DMS153 (cell line): ENCODE results near the gene NKX2-1.

Source experiments
- DNase-seq: peaks from one replicate; lab custom pipeline; 2025; lab: John Stamatoyannopoulos, UW

Gene NKX2-1

DNA sequence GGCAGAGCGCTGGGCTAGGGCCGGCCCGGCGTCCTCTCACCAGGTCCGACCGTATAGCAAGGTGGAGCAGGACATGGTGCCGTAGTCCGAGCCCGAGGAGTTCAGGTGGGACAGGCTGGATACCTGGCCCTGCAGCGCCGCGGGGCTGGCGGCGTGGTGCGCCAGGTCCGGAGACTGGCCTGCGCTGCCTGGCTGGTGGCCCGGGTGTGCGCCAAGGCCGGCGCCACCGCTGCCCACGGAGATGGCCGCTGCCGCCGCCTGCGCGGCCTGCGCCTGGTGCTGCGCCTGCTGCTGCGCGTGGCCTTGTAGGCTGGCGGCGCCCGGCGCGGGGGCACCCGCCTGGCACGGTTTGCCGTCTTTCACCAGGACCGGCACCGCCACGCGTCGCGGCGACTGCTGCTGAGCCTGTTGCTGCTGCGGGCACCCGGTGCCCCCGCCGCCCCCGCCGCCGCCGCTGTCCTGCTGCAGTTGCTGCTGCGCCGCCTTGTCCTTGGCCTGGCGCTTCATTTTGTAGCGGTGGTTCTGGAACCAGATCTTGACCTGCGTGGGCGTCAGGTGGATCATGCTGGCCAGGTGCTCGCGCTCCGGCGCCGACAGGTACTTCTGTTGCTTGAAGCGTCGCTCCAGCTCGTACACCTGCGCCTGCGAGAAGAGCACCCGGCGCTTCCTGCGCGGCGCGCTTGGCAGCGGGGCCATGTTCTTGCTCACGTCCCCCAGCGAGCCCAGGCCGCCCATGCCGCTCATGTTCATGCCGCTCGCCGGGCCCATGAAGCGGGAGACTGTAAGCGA is 2.6 kb downstream of the NKX2-1 start:
- no peak for DNase-seq

- peak; percentile 43 for DNase-seq
Observed at GRCh38 chr14:36516719-36517241, 3.3 kb downstream of the NKX2-1 start.

- DNase-seq, result peak; percentile 46
Observed at GRCh38 chr14:36515896-36516718, 3.9 kb downstream of the NKX2-1 start.

DNA sequence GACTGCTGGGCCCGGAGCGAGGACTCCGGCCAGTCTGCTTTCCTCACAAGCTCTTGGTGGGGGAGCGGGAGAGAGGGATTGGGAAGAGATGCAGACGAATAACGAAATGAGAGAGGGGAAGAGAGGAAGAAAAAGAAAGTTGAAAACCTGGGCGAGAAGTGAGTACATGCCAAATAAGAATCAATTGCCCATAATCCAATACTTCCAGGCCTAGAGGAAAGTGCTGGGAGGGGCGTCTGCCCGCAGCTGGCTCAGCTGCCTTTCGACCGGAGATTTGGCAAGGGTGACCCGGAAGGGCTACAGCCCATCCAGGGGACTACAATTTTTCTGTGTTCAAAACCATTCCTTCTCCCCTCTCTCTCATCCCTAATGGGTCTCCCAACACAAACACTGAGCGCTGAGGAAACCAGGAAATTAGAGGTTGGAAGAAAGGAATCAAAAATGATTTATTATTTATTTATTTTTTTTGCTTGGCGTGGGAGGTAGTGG is 4.9 kb downstream of the NKX2-1 start:
- peak; percentile 69 for DNase-seq

DNA sequence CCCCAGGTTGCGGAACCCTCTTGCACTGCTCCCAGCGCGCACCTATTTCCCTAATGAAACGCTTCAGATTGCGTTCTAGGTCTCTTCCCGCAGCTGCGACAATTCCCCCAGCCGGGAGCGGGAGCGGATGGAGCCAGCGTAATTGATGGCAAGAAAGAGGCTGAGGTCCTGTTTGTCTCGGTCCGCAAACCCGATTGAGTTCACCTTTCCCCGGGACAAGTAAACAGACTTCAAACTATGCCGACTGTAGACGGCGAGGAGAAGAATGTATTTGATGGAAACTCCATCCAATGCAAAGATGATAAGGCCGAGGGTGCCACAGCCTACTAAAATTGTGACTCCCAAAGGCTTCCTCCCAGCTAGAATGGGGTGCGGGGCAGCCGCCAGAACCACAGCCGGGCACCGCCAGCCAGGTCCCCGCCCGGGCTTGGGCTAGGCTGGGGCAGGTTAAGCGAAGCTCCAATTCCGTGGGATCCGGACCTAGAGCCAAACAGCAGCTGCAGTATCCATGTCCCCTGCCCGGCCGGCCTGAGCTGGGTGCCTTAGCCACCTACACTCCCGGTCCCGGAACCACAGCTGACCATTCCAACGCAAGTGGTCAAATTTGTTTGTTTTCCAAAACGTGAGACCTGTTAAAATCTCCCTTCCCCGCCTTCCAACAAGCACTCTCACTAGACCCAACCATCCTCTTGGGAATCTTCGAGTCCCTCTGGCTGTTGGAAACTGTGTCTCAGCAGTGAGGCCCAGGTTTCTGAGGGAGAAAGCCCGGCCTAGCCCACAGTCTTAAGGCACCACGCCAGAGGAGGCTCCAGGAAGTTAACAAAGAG is 5.5 kb downstream of the NKX2-1 start:
- DNase-seq, result peak; percentile 66

GRCh38 chr14:36513451-36514277 is 6.4 kb downstream of the NKX2-1 start:
- peak; percentile 66 for DNase-seq

GRCh38 chr14:36513012-36513420 is 7.0 kb downstream of the NKX2-1 start:
- DNase-seq, result no peak

- DNase-seq, result no peak
Observed at GRCh38 chr14:36512585-36513003, 7.4 kb downstream of the NKX2-1 start.

DNA sequence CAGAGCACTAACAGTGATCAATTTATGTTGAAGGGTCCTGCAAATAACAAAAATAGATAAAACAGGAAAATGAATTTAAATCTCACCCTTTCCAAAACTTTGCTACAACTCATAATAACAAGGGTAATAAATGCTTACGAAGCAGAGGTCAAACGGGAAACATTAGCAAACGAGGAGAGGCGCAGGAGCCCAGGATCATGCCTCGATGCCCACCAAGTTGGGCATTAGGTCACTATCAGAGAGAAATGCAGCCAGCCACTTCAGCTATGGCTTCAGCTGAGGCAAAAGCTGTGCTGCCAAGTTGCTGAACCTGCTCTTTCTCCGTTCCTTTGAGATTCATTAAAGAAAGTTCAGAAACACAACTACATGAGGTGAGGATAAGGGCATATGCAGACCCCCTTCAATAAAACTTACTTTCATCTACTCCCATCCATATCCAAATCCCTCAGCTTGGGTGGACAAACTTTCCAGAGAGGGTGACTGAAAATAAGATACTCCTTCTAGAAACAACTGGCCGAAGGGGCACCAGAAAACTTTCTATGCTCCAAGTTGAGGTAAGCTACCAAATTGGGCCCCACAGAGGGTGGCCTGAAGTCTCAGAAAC is 7.9 kb downstream of the NKX2-1 start:
- DNase-seq, result no peak

- no peak for DNase-seq
Observed at GRCh38 chr14:36510874-36511273, 9.2 kb downstream of the NKX2-1 start.

DNA sequence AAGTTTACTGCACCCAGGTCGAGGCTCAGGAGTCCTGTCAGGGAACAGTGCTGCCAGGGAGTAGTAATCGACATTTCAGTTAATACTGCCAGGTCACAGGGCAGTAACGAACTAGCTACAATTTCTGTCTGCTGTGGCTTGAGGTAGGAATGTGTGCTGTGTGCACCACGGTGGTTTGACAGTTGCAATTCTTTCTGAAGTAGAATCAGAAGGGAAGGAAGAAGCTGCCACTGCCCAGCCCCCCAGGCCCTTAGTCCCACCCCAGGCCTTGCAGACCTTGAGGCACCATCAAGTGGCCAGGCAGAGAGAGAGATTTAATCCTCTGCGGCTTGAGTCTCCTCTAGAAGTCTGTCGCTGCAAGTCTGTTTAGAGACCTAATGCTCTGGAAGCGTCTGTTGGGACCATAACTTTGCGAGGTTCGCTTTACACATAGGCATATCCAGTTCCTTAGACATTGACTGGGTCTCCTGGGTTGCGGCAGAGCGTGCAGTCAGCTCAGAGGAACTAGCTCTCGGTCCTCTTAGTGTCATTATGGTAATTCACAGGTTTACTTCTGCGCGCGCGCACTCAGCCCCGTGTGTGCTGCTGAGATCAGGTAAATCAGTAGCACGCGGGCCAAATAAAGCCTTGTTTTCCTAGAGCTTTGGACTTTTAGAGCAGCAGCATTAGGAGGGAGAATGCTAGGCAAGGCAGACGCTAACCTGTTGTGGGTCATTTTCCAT is 9.8 kb downstream of the NKX2-1 start:
- peak; percentile 90 for DNase-seq

DNA sequence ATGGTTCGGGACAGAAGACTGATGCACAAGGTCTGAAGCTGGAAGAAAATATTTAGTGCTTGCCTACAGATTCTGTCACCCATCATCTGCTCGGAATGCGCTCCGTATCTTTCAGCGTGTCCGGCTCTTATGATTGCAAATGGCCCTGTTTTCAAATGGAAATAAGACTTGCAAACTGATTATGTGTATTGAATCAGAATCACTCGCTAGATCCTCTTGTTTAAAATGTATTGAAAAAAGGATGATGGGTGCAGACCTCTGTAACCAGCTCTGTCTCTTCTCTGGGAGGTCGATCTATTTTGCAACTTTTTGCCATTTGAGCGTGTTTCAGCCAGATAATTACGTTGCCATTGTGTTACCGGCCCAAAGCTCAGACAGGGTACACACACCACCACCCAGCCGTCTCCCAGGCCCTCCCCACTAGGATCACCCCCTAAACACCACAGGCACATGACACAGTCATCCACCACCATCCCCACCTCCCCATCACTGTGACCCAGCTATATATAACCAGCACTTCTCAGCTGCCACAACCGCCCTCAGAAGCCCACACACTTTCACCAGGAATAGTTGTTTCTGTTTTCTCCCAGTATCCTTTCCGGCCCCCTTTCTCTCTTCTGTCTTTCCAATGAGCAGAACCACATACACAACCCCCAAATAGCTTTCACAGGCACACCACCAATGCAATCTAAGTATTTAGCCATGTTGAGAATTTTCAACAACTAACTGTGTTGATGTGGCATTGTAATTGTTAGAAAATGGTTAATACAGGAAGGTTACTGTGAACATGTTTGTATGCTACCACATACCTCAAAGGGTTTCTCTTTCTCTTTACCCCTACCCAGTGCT is 10.7 kb downstream of the NKX2-1 start:
- no peak for DNase-seq

GRCh38 chr14:36508418-36509068 is 11.5 kb downstream of the NKX2-1 start:
- DNase-seq, result peak; percentile 25

DNA sequence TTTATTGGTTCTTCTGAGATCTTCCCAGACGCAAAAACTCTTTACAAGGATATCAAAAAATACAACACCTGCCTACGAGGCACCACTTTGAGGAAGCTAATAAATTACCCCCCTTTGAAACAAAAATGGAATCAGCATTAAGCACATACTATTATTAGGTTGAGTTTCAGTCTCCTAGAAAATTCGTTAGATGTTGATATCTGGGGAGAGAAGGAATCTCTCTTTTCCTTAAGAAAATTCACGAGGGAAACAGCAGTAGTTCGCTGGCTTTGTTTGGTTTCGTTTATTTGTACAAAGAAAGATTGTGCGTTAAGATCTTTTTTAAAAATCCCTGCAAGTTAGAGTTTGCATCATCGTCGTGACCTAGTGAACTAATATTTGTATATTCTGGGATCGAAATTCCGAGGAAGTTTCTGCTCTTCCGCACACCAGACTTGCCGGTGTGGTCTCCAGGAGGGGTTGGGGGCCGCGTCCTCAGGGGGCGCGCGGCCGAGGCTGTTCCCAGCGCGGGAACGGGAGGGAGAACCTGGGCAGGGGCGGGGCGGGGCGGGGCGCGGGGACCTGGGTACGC is 12.1 kb downstream of the NKX2-1 start:
- DNase-seq, result no peak

- peak; percentile 42 for DNase-seq
Observed at GRCh38 chr14:36506732-36507614, 13.1 kb downstream of the NKX2-1 start.

DNA sequence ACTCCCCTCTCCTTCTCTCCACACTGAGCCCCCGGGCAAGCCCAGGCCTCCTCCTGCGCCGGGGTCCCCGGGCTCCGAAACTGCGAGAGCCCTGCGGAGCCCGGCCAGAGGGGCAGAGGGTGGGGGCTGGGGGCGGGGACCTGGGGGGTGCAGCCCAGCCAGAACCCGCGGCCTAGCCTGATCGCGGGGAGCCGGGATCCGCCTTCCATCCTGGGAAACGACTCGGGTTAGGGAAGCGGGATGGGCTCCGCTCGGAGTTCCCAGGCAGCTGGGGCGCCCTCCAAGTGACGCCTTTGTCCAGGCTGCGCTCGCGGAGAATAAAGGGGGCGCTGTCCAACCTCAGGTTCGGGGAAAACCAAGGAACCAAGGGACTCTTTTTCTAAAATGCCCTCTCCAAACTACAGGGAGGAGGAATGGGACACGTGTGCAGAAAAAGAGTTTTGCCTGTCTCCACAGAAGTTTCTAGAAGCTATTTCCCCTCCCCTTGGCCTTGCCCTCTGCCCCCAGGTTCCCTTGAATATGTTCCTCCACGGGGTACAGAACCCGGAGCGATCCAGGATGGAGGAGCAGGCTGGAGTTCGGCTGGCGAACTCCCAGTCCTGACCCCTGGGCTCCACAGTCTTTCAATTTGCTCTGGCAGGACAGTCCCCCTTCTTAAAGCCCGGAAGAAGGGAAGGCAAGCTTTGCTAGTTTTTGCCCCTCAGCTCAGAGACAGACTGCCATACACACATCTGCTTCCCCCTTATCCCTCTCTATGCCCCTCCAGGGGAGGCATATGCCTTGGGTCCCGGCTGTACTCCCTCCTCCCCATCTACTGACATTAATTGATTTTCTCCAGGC is 13.9 kb downstream of the NKX2-1 start:
- peak; percentile 48 for DNase-seq
